Upper lobe of right lung (tissue), 1 donor: ENCODE data around the gene RUNX2. TPM values are rescaled to one million over a fixed set of nuclear protein-coding genes. Genes with fewer than 3 reads are reported as not detected.
"Not testable (repeated sequence)": the region's sequence is repeated elsewhere in the genome, so short reads cannot be mapped to it uniquely, and the experiment has no call there.

ENCODE experiments used
- ATAC-seq: fragments of 200-7000 bp; cut with Tn5 transposase; one replicate; pipeline ENCODE4 v1.9.1; 2020; ENCODE audit warnings: mild to moderate bottlenecking, moderate library complexity
- DNase-seq: peaks from one replicate; pipeline ENCODE4 v3.0.0-alpha.2; 2020
- H3K27ac ChIP-seq: fragments of 200-600 bp; one replicate; pipeline ENCODE4 v1.8.0; 2022
- H3K27me3 ChIP-seq: fragments of 200-600 bp; one replicate; pipeline ENCODE4 v1.8.0; 2022; ENCODE audit warnings: mild to moderate bottlenecking
- H3K36me3 ChIP-seq: fragments of 200-600 bp; one replicate; pipeline ENCODE4 v1.8.0; 2022
- H3K4me1 ChIP-seq: fragments of 200-600 bp; one replicate; pipeline ENCODE4 v1.8.0; 2022
- H3K4me3 ChIP-seq: fragments of 200-600 bp; one replicate; pipeline ENCODE4 v1.8.0; 2022; ENCODE audit warnings: mild to moderate bottlenecking
- H3K9me3 ChIP-seq: fragments of 200-600 bp; one replicate; pipeline ENCODE4 v1.8.0; 2022
- CTCF ChIP-seq: fragments of 200-600 bp; IDR thresholded peaks from one replicate; pipeline ENCODE4 v1.8.0; 2022; ENCODE audit warnings: antibody characterized with exemption
- intact Hi-C: fragments of 100-400 bp; cut with DNase I; formaldehyde crosslinking; loops from one replicate; pipeline ENCODE4 v1.11.0; 2022
- total RNA-seq: library from RNA; stranded (reverse); fragmentation: NEBNext Ultra II Directional; extraction: Animal tissue kit (Norgen Biotek cat#: 25700); gene quantifications from one replicate; pipeline ENCODE4 v1.2.1, GENCODE V29; 2021
- donor health status: DM: no; HTN: yes; CAD: no; lungs with severe emphysema.

The RUNX2 gene
- total RNA-seq, 1 donor from 2014 or later, result 4.6 TPM

- intact Hi-C loops, result no loop called here
- Histone ChIP-seq H3K27me3 (no peaks in the 10 kb centered on the region), H3K36me3 (no peaks in the 10 kb centered on the region), H3K9me3 (no peaks in the 10 kb centered on the region), H3K4me1 (no peaks in the 10 kb centered on the region), H3K27ac (peak overlapping the region; percentile 9), H3K4me3 (peak overlapping the region; percentile 27)
- no peak for TF ChIP-seq CTCF
- ATAC-seq, result no peak
- DNase-seq, result no peak
These were observed 228.0 kb downstream of the RUNX2 start for GRCh38 chr6:45555981-45556771.

- Histone ChIP-seq H3K4me3 (no peak overlapping the region), H3K4me1 (no peaks in the 10 kb centered on the region), H3K27me3 (no peaks in the 10 kb centered on the region), H3K27ac (no peak overlapping the region), H3K36me3 (no peaks in the 10 kb centered on the region), H3K9me3 (no peaks in the 10 kb centered on the region)
- TF ChIP-seq CTCF, result no peak
- no peak for ATAC-seq
- no peak for DNase-seq
- intact Hi-C loops, result no loop called here
These were observed 228.7 kb downstream of the RUNX2 start for GRCh38 chr6:45556828-45557227.

- Histone ChIP-seq H3K4me3 (no peak overlapping the region), H3K9me3 (no peaks in the 10 kb centered on the region), H3K36me3 (no peaks in the 10 kb centered on the region), H3K27ac (no peak overlapping the region), H3K4me1 (no peaks in the 10 kb centered on the region), H3K27me3 (no peaks in the 10 kb centered on the region)
- ATAC-seq, result no peak
- DNase-seq, result no peak
- TF ChIP-seq CTCF, result no peak
- intact Hi-C loops, result no loop called here
These were observed 229.3 kb downstream of the RUNX2 start for GRCh38 chr6:45557454-45557853.

GRCh38 chr6:45558858-45559257, 230.7 kb downstream of the RUNX2 start:
- no peak overlapping the region for H3K4me3 ChIP-seq
- TF ChIP-seq CTCF, result no peak
- no peak overlapping the region for H3K27ac ChIP-seq
- no peaks in the 10 kb centered on the region for H3K9me3 ChIP-seq
- DNase-seq (no peak), ATAC-seq (no peak)
- no peaks in the 10 kb centered on the region for H3K27me3 ChIP-seq
- no peaks in the 10 kb centered on the region for H3K36me3 ChIP-seq
- intact Hi-C loops, result no loop called here
- H3K4me1 ChIP-seq, result peaks cover 4% of the 10 kb centered on the region

GRCh38 chr6:45560321-45560820, 232.2 kb downstream of the RUNX2 start:
- H3K9me3 ChIP-seq, H3K27me3 ChIP-seq, H3K4me3 ChIP-seq, H3K4me1 ChIP-seq, ATAC-seq, H3K36me3 ChIP-seq, DNase-seq, H3K27ac ChIP-seq, intact Hi-C loops: not testable (repeated sequence)

- Histone ChIP-seq H3K9me3 (no peaks in the 10 kb centered on the region), H3K4me3 (no peak overlapping the region), H3K36me3 (no peaks in the 10 kb centered on the region), H3K4me1 (peaks cover 4% of the 10 kb centered on the region), H3K27me3 (no peaks in the 10 kb centered on the region), H3K27ac (no peak overlapping the region)
- intact Hi-C loops, result no loop called here
- ATAC-seq (no peak), DNase-seq (no peak)
- TF ChIP-seq CTCF, result no peak
These were observed 234.0 kb downstream of the RUNX2 start for GRCh38 chr6:45562171-45562570.
